ENCODE data around the gene BCAS3.
"Not testable (repeated sequence)": the region's sequence is repeated elsewhere in the genome, so short reads cannot be mapped to it uniquely, and the experiment has no call there.

The BCAS3 gene

DNA sequence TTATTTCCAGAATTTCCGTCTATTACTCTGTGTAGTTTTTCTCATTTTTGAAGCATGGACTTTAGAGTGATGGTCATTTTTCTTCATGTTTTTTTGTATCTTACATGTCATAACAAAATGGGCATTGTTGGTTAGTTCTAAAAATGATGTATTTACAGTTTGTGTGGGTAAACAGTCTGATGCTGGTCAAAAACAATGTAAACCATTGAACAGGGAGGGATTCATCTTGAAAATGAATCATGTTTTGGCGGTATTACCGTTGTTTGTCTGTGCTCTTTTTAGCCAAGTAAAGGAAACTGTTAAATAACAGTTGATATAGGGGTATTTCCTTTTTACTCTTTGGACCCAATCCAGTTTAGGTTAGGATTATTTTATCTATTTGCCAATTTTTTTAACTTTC lies 315.8 kb downstream of the BCAS3 start:
- DNase-seq (ENCODE audit: low read depth): no peak
- TF ChIP-seq, protein P1, sequence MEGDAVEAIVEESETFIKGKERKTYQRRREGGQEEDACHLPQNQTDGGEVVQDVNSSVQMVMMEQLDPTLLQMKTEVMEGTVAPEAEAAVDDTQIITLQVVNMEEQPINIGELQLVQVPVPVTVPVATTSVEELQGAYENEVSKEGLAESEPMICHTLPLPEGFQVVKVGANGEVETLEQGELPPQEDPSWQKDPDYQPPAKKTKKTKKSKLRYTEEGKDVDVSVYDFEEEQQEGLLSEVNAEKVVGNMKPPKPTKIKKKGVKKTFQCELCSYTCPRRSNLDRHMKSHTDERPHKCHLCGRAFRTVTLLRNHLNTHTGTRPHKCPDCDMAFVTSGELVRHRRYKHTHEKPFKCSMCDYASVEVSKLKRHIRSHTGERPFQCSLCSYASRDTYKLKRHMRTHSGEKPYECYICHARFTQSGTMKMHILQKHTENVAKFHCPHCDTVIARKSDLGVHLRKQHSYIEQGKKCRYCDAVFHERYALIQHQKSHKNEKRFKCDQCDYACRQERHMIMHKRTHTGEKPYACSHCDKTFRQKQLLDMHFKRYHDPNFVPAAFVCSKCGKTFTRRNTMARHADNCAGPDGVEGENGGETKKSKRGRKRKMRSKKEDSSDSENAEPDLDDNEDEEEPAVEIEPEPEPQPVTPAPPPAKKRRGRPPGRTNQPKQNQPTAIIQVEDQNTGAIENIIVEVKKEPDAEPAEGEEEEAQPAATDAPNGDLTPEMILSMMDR (IDR thresholded peaks at IDR 0.05; ENCODE audit: control insufficient read depth, insufficient read depth, low read depth, low read length, missing control alignments): no peak
- H3K4me3 ChIP-seq (ENCODE audit: control insufficient read depth, low read depth, low read length): no peak overlapping the region

- DNase-seq (ENCODE audit: low read depth): no peak
- TF ChIP-seq, protein P1 (IDR thresholded peaks at IDR 0.05; ENCODE audit: control insufficient read depth, insufficient read depth, low read depth, low read length, missing control alignments): no peak
- H3K4me3 ChIP-seq (ENCODE audit: control insufficient read depth, low read depth, low read length): no peak overlapping the region
Measured at GRCh38 chr17:60995680-60996079, 318.0 kb downstream of the BCAS3 start.

DNA sequence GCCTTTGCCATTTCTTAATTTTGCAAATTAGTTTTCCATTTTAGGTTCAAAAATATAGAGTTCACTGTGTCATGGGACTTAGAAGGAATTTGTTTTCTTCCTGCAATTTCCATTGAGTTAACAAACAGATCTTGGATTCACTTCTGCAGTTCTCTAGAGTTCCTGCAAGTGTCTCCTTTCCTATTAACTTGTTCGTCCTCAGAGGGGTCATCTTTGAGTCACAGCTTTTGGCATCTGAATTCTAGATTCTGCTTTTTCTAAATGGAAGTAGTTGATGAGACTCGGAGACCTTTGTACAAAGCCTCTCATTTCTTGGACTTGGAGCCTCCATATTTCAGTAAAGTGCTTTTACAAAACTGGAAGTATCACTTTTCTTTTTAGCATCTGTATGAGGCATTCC lies 323.3 kb downstream of the BCAS3 start:
- DNase-seq (ENCODE audit: low read depth): peak; percentile 28
- TF ChIP-seq, protein P1 (IDR thresholded peaks at IDR 0.05; ENCODE audit: control insufficient read depth, insufficient read depth, low read depth, low read length, missing control alignments): peak; percentile 55
- H3K4me3 ChIP-seq (ENCODE audit: control insufficient read depth, low read depth, low read length): no peak overlapping the region

DNA sequence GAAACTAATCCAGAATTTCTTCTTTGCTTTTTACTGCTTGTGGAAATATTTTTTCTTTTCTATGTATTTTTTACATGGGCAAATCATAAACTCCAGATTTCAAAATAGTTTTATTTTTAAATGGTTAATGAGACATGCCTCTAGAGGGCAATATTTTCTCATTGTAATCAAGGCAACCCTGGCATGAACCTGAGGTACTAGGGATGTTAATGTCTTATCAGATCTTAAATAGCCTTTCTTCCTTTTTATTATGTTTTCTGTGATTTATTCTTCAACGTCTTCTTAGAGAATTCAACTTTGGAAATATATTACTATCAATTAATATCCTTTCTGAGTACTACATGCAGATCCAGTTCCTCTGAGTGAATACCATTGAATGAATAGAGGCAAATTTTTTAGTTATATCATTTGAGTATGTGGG lies 324.7 kb downstream of the BCAS3 start:
- TF ChIP-seq, protein P1 (IDR thresholded peaks at IDR 0.05; ENCODE audit: control insufficient read depth, insufficient read depth, low read depth, low read length, missing control alignments): peak; percentile 44
- peak; percentile 45 for DNase-seq (ENCODE audit: low read depth)
- H3K4me3 ChIP-seq (ENCODE audit: control insufficient read depth, low read depth, low read length): no peak overlapping the region

DNA sequence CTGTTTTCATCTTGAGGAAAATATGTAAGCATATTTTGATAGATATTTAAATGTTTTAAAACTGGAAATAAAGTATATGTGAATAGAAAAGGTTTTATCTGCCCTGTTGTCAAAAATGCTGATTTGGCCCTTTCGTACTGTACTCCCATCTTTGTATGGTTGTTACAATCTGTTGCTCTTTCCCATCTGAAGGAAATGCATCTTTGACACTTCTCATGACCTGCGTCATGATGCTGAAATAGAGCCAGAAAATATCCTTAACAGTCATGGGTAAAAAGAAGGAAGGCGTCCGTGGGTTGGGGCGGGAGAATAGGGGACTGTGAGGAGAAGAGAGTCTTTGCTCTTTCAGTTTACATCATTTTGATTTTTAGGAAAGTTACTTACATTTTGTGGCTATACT lies 327.7 kb downstream of the BCAS3 start:
- TF ChIP-seq, protein P1 (IDR thresholded peaks at IDR 0.05; ENCODE audit: control insufficient read depth, insufficient read depth, low read depth, low read length, missing control alignments): no peak
- no peak for DNase-seq (ENCODE audit: low read depth)
- no peak overlapping the region for H3K4me3 ChIP-seq (ENCODE audit: control insufficient read depth, low read depth, low read length)

- not testable (repeated sequence) for DNase-seq (ENCODE audit: low read depth); H3K4me3 ChIP-seq (ENCODE audit: control insufficient read depth, low read depth, low read length)
Measured at GRCh38 chr17:61005958-61006357, 328.3 kb downstream of the BCAS3 start.

GRCh38 chr17:61007980-61008379 lies 330.3 kb downstream of the BCAS3 start:
- no peak overlapping the region for H3K4me3 ChIP-seq (ENCODE audit: control insufficient read depth, low read depth, low read length)
- no peak for DNase-seq (ENCODE audit: low read depth)
- TF ChIP-seq, protein P1 (IDR thresholded peaks at IDR 0.05; ENCODE audit: control insufficient read depth, insufficient read depth, low read depth, low read length, missing control alignments): no peak
